Parathyroid adenoma (tissue), 2 donors: Measurements from ENCODE around the gene FOXG1.

Experiments used
- H2AFZ ChIP-seq: fragments of 300-600 bp; sonication (generic); one replicate; pipeline ENCODE4 v1.7.0; 2017; ENCODE audit warnings: antibody characterized with exemption, mild to moderate bottlenecking
- H3K27ac ChIP-seq: fragments of 300-600 bp; sonication (generic); one replicate; pipeline ENCODE4 v1.7.0; 2017
- H3K27me3 ChIP-seq: fragments of 300-600 bp; sonication (generic); one replicate; pipeline ENCODE4 v1.7.0; 2017; ENCODE audit warnings: low read length; ENCODE audit not compliant: control insufficient read depth, insufficient read depth
- H3K36me3 ChIP-seq: fragments of 300-600 bp; sonication (generic); one replicate; pipeline ENCODE4 v1.7.0; 2017; ENCODE audit warnings: low read length; ENCODE audit not compliant: control insufficient read depth, insufficient read depth
- H3K4me1 ChIP-seq: fragments of 300-600 bp; sonication (generic); one replicate; pipeline ENCODE4 v1.7.0; 2017; ENCODE audit warnings: control low read depth
- H3K4me2 ChIP-seq: fragments of 300-600 bp; sonication (generic); one replicate; pipeline ENCODE4 v1.7.0; 2017; ENCODE audit warnings: low read length
- H3K4me3 ChIP-seq: fragments of 300-600 bp; sonication (generic); one replicate; pipeline ENCODE4 v1.7.0; 2017; ENCODE audit warnings: low read depth, low read length
- H3K79me2 ChIP-seq: fragments of 300-600 bp; sonication (generic); one replicate; pipeline ENCODE4 v1.7.0; 2017; ENCODE audit warnings: control low read depth
- H3K9ac ChIP-seq: fragments of 300-600 bp; sonication (generic); one replicate; pipeline ENCODE4 v1.7.0; 2017; ENCODE audit warnings: mild to moderate bottlenecking
- H3K9me3 ChIP-seq: fragments of 300-600 bp; sonication (generic); one replicate; pipeline ENCODE4 v1.7.0; 2017; ENCODE audit warnings: low read length; ENCODE audit not compliant: control insufficient read depth
- CTCF ChIP-seq: fragments of 300-600 bp; sonication (generic); IDR thresholded peaks from one replicate; pipeline ENCODE4 v1.7.0; 2017; ENCODE audit warnings: antibody characterized with exemption, mild to moderate bottlenecking
- donor health status: primary hyperparathyroidism.

Gene FOXG1

GRCh38 chr14:28779456-28779855 lies 12.9 kb downstream of the FOXG1 start:
- Histone ChIP-seq H3K4me1 (no peaks in the 10 kb centered on the region), H3K27me3 (peaks cover 4% of the 10 kb centered on the region), H3K4me2 (no peak overlapping the region), H3K4me3 (no peak overlapping the region), H3K36me3 (no peaks in the 10 kb centered on the region), H3K9me3 (no peaks in the 10 kb centered on the region), H3K9ac (no peak overlapping the region), H3K79me2 (no peaks in the 10 kb centered on the region), H2AFZ (no peak overlapping the region), H3K27ac (no peak overlapping the region)
- no peak for TF ChIP-seq CTCF

GRCh38 chr14:28780843-28781820 lies 14.5 kb downstream of the FOXG1 start:
- Histone ChIP-seq H3K9me3 (no peaks in the 10 kb centered on the region), H3K36me3 (no peaks in the 10 kb centered on the region), H3K79me2 (no peaks in the 10 kb centered on the region), H3K4me3 (no peak overlapping the region), H3K4me2 (no peak overlapping the region), H3K4me1 (no peaks in the 10 kb centered on the region), H2AFZ (no peak overlapping the region), H3K9ac (no peak overlapping the region), H3K27me3 (no peaks in the 10 kb centered on the region), H3K27ac (no peak overlapping the region)
- TF ChIP-seq CTCF, result no peak

- H3K9ac ChIP-seq, result no peak overlapping the region
- H3K4me3 ChIP-seq, result no peak overlapping the region
- H3K27ac ChIP-seq, result no peak overlapping the region
- H3K4me1 ChIP-seq, result no peaks in the 10 kb centered on the region
- no peak overlapping the region for H3K4me2 ChIP-seq
- no peaks in the 10 kb centered on the region for H3K36me3 ChIP-seq
- no peaks in the 10 kb centered on the region for H3K27me3 ChIP-seq
- TF ChIP-seq CTCF, result no peak
- no peaks in the 10 kb centered on the region for H3K79me2 ChIP-seq
- H3K9me3 ChIP-seq, result no peaks in the 10 kb centered on the region
- no peak overlapping the region for H2AFZ ChIP-seq
Measured at GRCh38 chr14:28782301-28782700, 15.7 kb downstream of the FOXG1 start.

GRCh38 chr14:28783664-28784063 lies 17.1 kb downstream of the FOXG1 start:
- Histone ChIP-seq H3K4me2 (no peak overlapping the region), H3K79me2 (no peaks in the 10 kb centered on the region), H3K27me3 (no peaks in the 10 kb centered on the region), H3K4me1 (no peaks in the 10 kb centered on the region), H3K4me3 (no peak overlapping the region), H3K9me3 (no peaks in the 10 kb centered on the region), H3K36me3 (no peaks in the 10 kb centered on the region), H3K9ac (no peak overlapping the region), H3K27ac (no peak overlapping the region), H2AFZ (no peak overlapping the region)
- no peak for TF ChIP-seq CTCF
